Left renal pelvis (tissue), 4 donors: Measurements from ENCODE around the gene CACNA1G. TPM values are rescaled to one million over a fixed set of nuclear protein-coding genes. Genes with fewer than 3 reads are reported as not detected.

Source experiments
- DNase-seq, 4 donors: peaks; one replicate each; pipeline ENCODE4 v3.0.0-alpha.2; 2013; ENCODE audit warnings: low read depth in 4 of 4, low spot score in 3 of 4
- polyA plus RNA-seq, 4 donors: library from polyadenylated mRNA; unstranded; fragments of 120-200 nt; gene quantifications; one replicate each; pipeline ENCODE4 v1.2.1, GENCODE V29; 2013; ENCODE audit not compliant: insufficient read length in 4 of 4

The CACNA1G gene
- polyA plus RNA-seq: 10 to 100 TPM in 1 of 4 donors, 1 to 10 TPM in 3; 6.3 to 13.8 (median 7.4) TPM

GRCh38 chr17:50560185-50560824 is at the start of gene CACNA1G:
CACNA1G (plus strand) TSS chr17:50560715; CDS start chr17:50561460, 745 bp downstream.
- DNase-seq: peak; percentile 72 to 84 (median 81)

DNA sequence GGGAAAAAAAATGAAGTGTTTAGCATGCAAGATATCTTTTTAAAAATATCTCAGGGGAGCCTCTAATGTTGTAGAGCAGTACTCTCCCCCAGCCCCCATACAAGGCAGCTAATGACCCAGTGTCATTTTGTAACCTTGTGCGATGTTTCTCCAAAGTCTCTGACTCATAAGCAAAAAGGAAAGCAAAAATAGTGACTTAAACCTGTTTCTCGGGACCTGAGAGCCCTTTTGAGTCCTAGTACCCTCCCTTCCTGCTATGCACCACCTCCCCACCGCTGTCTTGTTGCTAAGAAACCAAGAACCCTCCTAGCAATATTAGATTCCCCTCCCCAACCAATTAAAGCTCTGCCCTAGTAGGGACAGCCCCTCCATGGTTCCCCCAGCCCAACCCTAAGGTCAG is 49.5 kb upstream of the CACNA1G start:
- DNase-seq: no peak

DNA sequence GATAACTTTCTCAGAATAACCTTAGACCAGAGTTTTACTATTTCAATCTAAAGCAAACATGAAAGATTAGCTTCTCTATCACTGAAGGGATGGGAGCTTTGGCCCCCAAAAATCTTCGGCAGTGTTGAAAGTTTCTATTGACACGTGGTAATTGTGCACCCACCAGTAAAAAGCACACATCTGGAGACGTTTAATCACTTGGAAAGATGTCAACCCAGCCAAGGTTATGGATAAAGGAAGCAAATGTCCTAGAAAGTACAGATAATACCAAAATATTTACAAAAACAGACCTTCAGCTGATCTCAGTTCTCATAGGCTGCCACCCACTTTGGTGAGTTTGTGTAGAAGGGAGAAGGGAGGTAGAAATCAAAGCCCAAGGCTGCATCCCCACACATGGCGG is 47.0 kb upstream of the CACNA1G start:
- DNase-seq: no peak

GRCh38 chr17:50514388-50514787 is 46.1 kb upstream of the CACNA1G start:
- DNase-seq: no peak

- DNase-seq: no peak
Measured at GRCh38 chr17:50514936-50515702, 45.4 kb upstream of the CACNA1G start.

GRCh38 chr17:50517011-50517410 is 43.5 kb upstream of the CACNA1G start:
- no peak for DNase-seq

- DNase-seq: no peak
Measured at GRCh38 chr17:50517504-50518383, 42.8 kb upstream of the CACNA1G start.

GRCh38 chr17:50518384-50519023 is 42.0 kb upstream of the CACNA1G start:
- no peak for DNase-seq

- DNase-seq: no peak
Measured at GRCh38 chr17:50519141-50519834, 41.2 kb upstream of the CACNA1G start.

DNA sequence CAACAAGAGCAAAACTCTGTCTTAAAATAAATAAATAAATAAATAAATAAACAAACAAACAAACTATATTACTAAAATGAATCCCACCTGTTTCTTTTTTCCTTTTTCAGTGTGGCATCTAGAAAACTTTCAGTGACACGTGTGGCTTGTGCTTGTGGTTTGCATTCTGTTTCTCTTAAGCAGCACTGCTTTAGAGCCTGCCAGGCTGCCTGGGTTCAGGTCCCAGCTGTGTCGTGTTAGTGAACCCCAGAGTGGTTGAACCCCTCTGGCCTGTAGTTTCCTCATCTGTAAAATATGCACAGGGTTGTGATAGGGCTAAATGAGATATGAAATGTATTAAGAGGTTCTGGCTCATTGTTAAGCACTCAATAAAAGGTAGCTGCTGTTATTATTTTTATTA is 40.0 kb upstream of the CACNA1G start:
- DNase-seq: no peak

- DNase-seq: no peak
Measured at GRCh38 chr17:50521514-50521913, 39.0 kb upstream of the CACNA1G start.

- DNase-seq: no peak
Measured at GRCh38 chr17:50522766-50523165, 37.7 kb upstream of the CACNA1G start.

DNA sequence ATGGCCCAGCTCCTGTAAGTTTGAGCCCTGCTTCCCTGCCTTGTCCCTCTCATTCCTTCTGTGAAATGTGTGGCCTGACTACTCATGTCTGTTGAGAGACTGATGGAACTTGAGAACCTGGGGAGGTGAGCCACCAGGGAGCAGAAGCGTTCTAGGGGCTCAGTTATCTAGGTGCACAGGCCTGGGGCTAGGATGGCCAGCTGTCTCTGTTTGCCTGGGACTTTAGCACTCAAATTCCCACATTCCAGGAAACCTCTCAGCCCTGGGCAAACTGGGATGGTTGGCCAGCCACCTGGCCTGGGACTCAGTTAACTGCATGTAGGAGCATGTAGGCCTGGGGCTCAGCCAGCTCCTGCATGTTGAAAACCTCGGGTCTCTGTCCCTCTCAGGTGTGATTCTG is 37.3 kb upstream of the CACNA1G start:
- DNase-seq: no peak

DNA sequence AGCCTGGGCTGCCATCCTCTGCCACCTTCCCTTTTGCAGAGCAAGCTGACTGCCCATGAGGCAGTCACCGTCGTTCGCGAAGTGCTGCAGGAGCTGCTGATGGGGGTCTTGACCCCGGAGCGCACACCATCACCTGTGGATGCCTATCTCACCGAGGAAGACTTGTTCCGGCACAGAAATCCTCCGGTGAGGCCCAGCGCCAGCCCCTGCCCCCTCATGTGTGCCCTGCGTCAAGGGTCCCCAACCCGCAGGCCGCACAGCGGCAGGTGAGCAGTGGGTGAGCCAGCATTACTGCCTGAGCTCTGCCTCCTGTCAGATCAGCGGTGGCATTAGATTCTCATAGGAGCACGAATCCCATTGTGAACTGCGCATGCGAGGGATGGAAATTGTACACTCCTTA is 35.7 kb upstream of the CACNA1G start:
- DNase-seq: no peak

- DNase-seq: no peak
Measured at GRCh38 chr17:50527155-50527762, 33.3 kb upstream of the CACNA1G start.

DNA sequence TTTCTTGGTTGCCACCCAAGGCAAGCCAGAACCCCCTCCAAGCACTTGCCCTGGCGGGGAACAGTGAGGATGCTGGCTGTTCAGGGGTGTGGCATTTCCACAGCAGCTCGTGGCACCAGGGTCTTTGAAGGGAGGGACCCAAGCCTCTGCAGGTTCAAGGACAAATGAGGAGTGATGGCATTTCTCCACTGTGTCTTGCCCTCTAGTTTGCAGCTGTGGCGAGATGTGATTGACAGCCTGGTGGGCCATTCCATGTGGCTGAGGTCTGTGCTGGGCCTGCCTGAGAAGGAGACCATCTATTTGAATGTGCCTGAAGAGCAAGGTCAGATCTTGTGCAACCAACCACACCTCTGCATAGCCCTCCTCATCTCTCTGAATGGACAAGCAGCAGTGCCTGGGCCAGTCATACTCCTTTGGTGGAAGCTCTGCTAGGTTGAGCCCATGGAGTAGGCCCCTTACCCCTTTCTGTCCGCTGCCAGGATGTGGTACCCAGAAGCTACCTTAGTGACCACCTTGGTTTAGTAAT is 32.5 kb upstream of the CACNA1G start:
- DNase-seq: no peak

DNA sequence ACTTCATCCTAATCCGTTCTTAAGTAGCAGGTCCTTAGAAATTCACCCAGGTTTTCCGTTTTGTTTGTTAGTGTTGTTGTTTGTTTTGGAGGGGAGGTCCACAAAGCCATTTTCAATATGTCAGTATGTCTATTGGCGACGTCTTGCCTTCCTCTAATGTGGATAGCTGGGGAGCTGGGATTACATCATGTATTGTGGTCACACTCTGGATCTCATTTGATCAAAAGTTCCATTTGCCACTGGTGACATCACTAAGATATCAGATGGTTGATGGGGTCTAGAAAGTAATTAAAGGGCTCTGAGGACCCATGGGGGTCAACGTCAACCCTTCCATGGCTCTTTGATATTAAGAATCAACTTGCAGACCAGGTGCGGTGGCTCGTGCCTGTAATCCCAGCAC is 30.7 kb upstream of the CACNA1G start:
- DNase-seq: no peak

GRCh38 chr17:50531428-50532025 is 29.0 kb upstream of the CACNA1G start:
- DNase-seq: no peak

GRCh38 chr17:50532452-50533024 is 28.0 kb upstream of the CACNA1G start, which contains the start of gene EPN3:
EPN3 (plus strand) TSS chr17:50532735; CDS start chr17:50536557, 3,822 bp downstream.
- DNase-seq: no peak
